PC-3 (cell line): ENCODE data around the gene STX1B.

Source experiments
- EZH2 ChIP-seq: fragments of 300-600 bp; sonication (generic); IDR thresholded peaks from one replicate; pipeline ENCODE4 v1.6.1; 2017; ENCODE audit warnings: antibody characterized with exemption, mild to moderate bottlenecking, low read length; ENCODE audit not compliant: unreplicated experiment
- TF ChIP-seq, protein P1 (sequence below): fragments of 300-600 bp; sonication (generic); conservative IDR thresholded peaks from 2 replicates; pipeline ENCODE4 v1.5.1; 2017; ENCODE audit warnings: antibody characterized with exemption, low read depth, mild to moderate bottlenecking, low read length

DNA sequence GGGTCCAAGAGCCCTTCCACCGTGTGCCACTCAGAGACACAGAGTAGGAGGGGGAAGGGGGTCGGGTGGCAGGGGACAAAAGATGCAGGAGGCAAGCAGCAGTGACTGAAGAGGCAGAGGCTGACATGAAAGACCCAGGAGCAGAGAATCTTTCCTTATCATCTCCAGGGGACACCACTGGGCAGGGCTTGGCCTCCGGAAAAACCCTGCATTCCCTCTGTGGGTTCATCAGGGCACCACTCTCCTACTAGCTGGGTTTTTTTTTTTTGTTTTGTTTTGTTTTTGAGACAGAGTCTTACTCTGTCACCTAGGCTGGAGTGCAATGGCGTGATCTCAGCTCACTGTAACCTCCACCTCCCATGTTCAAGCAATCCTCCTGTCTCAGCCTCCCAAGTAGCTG is 20.8 kb upstream of the STX1B start:
- TF ChIP-seq, protein P1, sequence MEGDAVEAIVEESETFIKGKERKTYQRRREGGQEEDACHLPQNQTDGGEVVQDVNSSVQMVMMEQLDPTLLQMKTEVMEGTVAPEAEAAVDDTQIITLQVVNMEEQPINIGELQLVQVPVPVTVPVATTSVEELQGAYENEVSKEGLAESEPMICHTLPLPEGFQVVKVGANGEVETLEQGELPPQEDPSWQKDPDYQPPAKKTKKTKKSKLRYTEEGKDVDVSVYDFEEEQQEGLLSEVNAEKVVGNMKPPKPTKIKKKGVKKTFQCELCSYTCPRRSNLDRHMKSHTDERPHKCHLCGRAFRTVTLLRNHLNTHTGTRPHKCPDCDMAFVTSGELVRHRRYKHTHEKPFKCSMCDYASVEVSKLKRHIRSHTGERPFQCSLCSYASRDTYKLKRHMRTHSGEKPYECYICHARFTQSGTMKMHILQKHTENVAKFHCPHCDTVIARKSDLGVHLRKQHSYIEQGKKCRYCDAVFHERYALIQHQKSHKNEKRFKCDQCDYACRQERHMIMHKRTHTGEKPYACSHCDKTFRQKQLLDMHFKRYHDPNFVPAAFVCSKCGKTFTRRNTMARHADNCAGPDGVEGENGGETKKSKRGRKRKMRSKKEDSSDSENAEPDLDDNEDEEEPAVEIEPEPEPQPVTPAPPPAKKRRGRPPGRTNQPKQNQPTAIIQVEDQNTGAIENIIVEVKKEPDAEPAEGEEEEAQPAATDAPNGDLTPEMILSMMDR = no peak
- no peak for TF ChIP-seq EZH2
